H9 (cell line): Measurements from ENCODE around the gene TSC22D3. TPM values are rescaled to one million over a fixed set of nuclear protein-coding genes. Genes with fewer than 3 reads are reported as not detected.
"Not testable (repeated sequence)": the region's sequence is repeated elsewhere in the genome, so short reads cannot be mapped to it uniquely, and the experiment has no call there.

ENCODE experiments used
- DNase-seq: peaks from one replicate; pipeline ENCODE4 v3.0.0-alpha.2; 2017
- H2AFZ ChIP-seq: one replicate; pipeline ENCODE4 v1.6.1; 2013; ENCODE audit warnings: mild to moderate bottlenecking, low read length, control low read depth, moderate library complexity
- H2AK5ac ChIP-seq: 2 replicates; pipeline ENCODE4 v1.6.1; 2013; ENCODE audit warnings: low read length, control low read depth, mixed read lengths; ENCODE audit not compliant: insufficient read length
- H2BK120ac ChIP-seq: one replicate; pipeline ENCODE4 v1.6.1; 2013; ENCODE audit warnings: low read depth, mild to moderate bottlenecking, low read length, control low read depth, inconsistent platforms; ENCODE audit not compliant: poor library complexity, severe bottlenecking
- H2BK12ac ChIP-seq: 2 replicates; pipeline ENCODE4 v1.6.1; 2013; ENCODE audit warnings: low read length, control low read depth, mixed read lengths, low read depth; ENCODE audit not compliant: insufficient read length
- H2BK15ac ChIP-seq: 2 replicates; pipeline ENCODE4 v1.6.1; 2013; ENCODE audit warnings: low read depth, low read length, control low read depth
- H2BK20ac ChIP-seq: one replicate; pipeline ENCODE4 v1.6.1; 2013; ENCODE audit warnings: low read depth, mild to moderate bottlenecking, low read length, control low read depth, inconsistent platforms; ENCODE audit not compliant: poor library complexity, severe bottlenecking
- H2BK5ac ChIP-seq: 2 replicates; pipeline ENCODE4 v1.6.1; 2013; ENCODE audit warnings: low read length, control low read depth, mixed read lengths; ENCODE audit not compliant: insufficient read length
- H3K14ac ChIP-seq: 2 replicates; pipeline ENCODE4 v1.6.1; 2013; ENCODE audit warnings: low read length, control low read depth; ENCODE audit not compliant: insufficient read depth
- H3K18ac ChIP-seq: 2 replicates; pipeline ENCODE4 v1.6.1; 2013; ENCODE audit warnings: low read depth, mild to moderate bottlenecking, mixed read lengths, low read length, control low read depth; ENCODE audit not compliant: insufficient read length
- H3K23ac ChIP-seq: 2 replicates; pipeline ENCODE4 v1.6.1; 2013; ENCODE audit warnings: low read length, control low read depth, mixed read lengths, low read depth; ENCODE audit not compliant: insufficient read length
- H3K23me2 ChIP-seq: 2 replicates; pipeline ENCODE4 v1.6.1; 2013; ENCODE audit warnings: low read depth, mild to moderate bottlenecking, mixed read lengths, low read length, control low read depth; ENCODE audit not compliant: insufficient read length, poor library complexity, severe bottlenecking
- H3K27ac ChIP-seq: 2 replicates; pipeline ENCODE4 v1.5.1; 2013; ENCODE audit warnings: low read length, control low read depth, mixed read lengths, low read depth; ENCODE audit not compliant: insufficient read length
- H3K27me3 ChIP-seq: 2 replicates; pipeline ENCODE4 v1.6.1; 2013; ENCODE audit warnings: low read length, control low read depth, inconsistent platforms; ENCODE audit not compliant: insufficient read depth
- H3K4ac ChIP-seq: 2 replicates; pipeline ENCODE4 v1.6.1; 2013; ENCODE audit warnings: low read depth, mild to moderate bottlenecking, control low read depth, inconsistent platforms, low read length, moderate library complexity
- H3K4me1 ChIP-seq: 2 replicates; pipeline ENCODE4 v1.6.1; 2013; ENCODE audit warnings: low read length, control low read depth, inconsistent platforms; ENCODE audit not compliant: insufficient read depth
- H3K4me2 ChIP-seq: 2 replicates; pipeline ENCODE4 v1.6.1; 2013; ENCODE audit warnings: low read length, control low read depth, mixed read lengths; ENCODE audit not compliant: insufficient read length, insufficient read depth
- H3K56ac ChIP-seq: 2 replicates; pipeline ENCODE4 v1.6.1; 2013; ENCODE audit warnings: low read depth, mild to moderate bottlenecking, mixed read lengths, low read length, control low read depth; ENCODE audit not compliant: insufficient read length
- H3K79me1 ChIP-seq: 2 replicates; pipeline ENCODE4 v1.6.1; 2013; ENCODE audit warnings: low read depth, mild to moderate bottlenecking, moderate library complexity, low read length, control low read depth, inconsistent platforms; ENCODE audit not compliant: insufficient read depth, poor library complexity, severe bottlenecking
- H3K79me2 ChIP-seq: 2 replicates; pipeline ENCODE4 v1.6.1; 2013; ENCODE audit warnings: low read length, control low read depth, inconsistent platforms; ENCODE audit not compliant: insufficient read depth
- H3K9ac ChIP-seq: 2 replicates; pipeline ENCODE4 v1.6.1; 2013; ENCODE audit warnings: low read length, control low read depth, mixed read lengths; ENCODE audit not compliant: insufficient read length; ENCODE audit errors: extremely low read depth
- H3K9me3 ChIP-seq: one replicate; pipeline ENCODE4 v1.6.1; 2013; ENCODE audit warnings: low read depth, low read length, inconsistent platforms; ENCODE audit not compliant: control insufficient read depth
- H3T11ph ChIP-seq: one replicate; pipeline ENCODE4 v1.6.1; 2013; ENCODE audit warnings: mild to moderate bottlenecking, low read length, control low read depth, inconsistent platforms
- H4K20me1 ChIP-seq: one replicate; pipeline ENCODE4 v1.6.1; 2013; ENCODE audit not compliant: control insufficient read depth, insufficient read length, insufficient read depth
- H4K5ac ChIP-seq: 2 replicates; pipeline ENCODE4 v1.6.1; 2013; ENCODE audit warnings: low read depth, mild to moderate bottlenecking, mixed read lengths, low read length, control low read depth; ENCODE audit not compliant: insufficient read length
- H4K8ac ChIP-seq: replicated peaks from 2 replicates; pipeline ENCODE4 v1.6.1; 2013; ENCODE audit warnings: low read length, control low read depth, mixed read lengths, low read depth; ENCODE audit not compliant: insufficient read length
- H4K91ac ChIP-seq: 2 replicates; pipeline ENCODE4 v1.6.1; 2013; ENCODE audit warnings: low read depth, mild to moderate bottlenecking, moderate library complexity, mixed read lengths, low read length, control low read depth; ENCODE audit not compliant: insufficient read length
- H3K27ac Mint-ChIP-seq, 3 experiments: 2 replicates in 2 of 3; 3 replicates in 1 of 3; pipeline ENCODE4 v1.8.0; 2020 to 2021; ENCODE audit warnings: mixed read lengths in 3 of 3, mild to moderate bottlenecking in 1 of 3, moderate library complexity in 1 of 3
- H3K27me3 Mint-ChIP-seq: 2 replicates; pipeline ENCODE4 v1.8.0; 2021; ENCODE audit warnings: low read depth, mild to moderate bottlenecking, moderate library complexity, mixed read lengths
- H3K36me3 Mint-ChIP-seq, 3 experiments: 2 replicates in 2 of 3; 3 replicates in 1 of 3; pipeline ENCODE4 v1.8.0; 2020 to 2021; ENCODE audit warnings: low read depth in 3 of 3, mixed read lengths in 3 of 3; ENCODE audit not compliant: insufficient read depth in 1 of 3
- H3K4me1 Mint-ChIP-seq, 2 experiments: 2 replicates each; pipeline ENCODE4 v1.8.0; 2020; ENCODE audit warnings: mixed read lengths in 2 of 2
- H3K4me3 Mint-ChIP-seq, 2 experiments: 2 replicates in 1 of 2; 3 replicates in 1 of 2; pipeline ENCODE4 v1.8.0; 2020 to 2021; ENCODE audit warnings: mild to moderate bottlenecking in 2 of 2, mixed read lengths in 2 of 2, moderate library complexity in 1 of 2
- H3K9me3 Mint-ChIP-seq, 2 experiments: 2 replicates in 1 of 2; 3 replicates in 1 of 2; pipeline ENCODE4 v1.8.0; 2020; ENCODE audit warnings: mild to moderate bottlenecking in 2 of 2, mixed read lengths in 2 of 2, moderate library complexity in 1 of 2
- WGBS: extraction: QIAGEN DNeasy Blood & Tissue Kit; methylation state at CpG from one replicate; pipeline ENCODE4 v1.1.7; 2013; ENCODE audit warnings: missing lambda C conversion rate, low lambda C conversion rate, mixed read lengths; ENCODE audit not compliant: insufficient read length; ENCODE audit errors: extremely low coverage; 5-methylcytosine and 5-hydroxymethylcytosine counted together
- total RNA-seq: library from RNA; stranded (reverse); gene quantifications from 2 replicates; pipeline ENCODE4 v1.2.1, GENCODE V29; 2021
- TF ChIP-seq, protein P1 (sequence below): fragments of 200-600 bp; sonication (generic); conservative IDR thresholded peaks from 3 replicates; pipeline ENCODE4 v1.8.0; 2021; ENCODE audit warnings: antibody characterized with exemption, mild to moderate bottlenecking

Gene TSC22D3
- total RNA-seq, 1 experiment from 2014 or later, result 10.5 TPM

GRCh38 chrX:107669261-107669660, 106.3 kb downstream of the TSC22D3 start:
- no peaks in the 10 kb centered on the region for H4K20me1 ChIP-seq
- Mint-ChIP-seq H3K36me3 (no peaks in the 10 kb centered on the region; a peak in 1 of 7 replicates), H3K4me1 (peaks cover 2 to 18% of the 10 kb centered on the region in 2 experiments; a peak in 3 of 4 replicates), H3K9me3 (peaks cover 0 to 63% of the 10 kb centered on the region in 2 experiments; a peak in 3 of 5 replicates), H3K27me3 (peaks cover 6% of the 10 kb centered on the region), H3K27ac (peak overlapping the region in 2 of 3 experiments; percentile 81 to 87; a peak in 3 of 7 replicates), H3K4me3 (no peak overlapping the region)
- H3K4me2 ChIP-seq, result no peak overlapping the region
- no peak overlapping the region for H3K4ac ChIP-seq
- no peaks in the 10 kb centered on the region for H3K79me2 ChIP-seq
- H3K4me1 ChIP-seq, result no peaks in the 10 kb centered on the region; the same call in 1 of the 2 replicates
- H3K9ac ChIP-seq, result no peak overlapping the region
- no peaks in the 10 kb centered on the region for H3K9me3 ChIP-seq
- no peak overlapping the region for H2BK20ac ChIP-seq
- H2AFZ ChIP-seq, result no peak overlapping the region
- H3T11ph ChIP-seq, result no peak overlapping the region
- H3K56ac ChIP-seq, result no peak overlapping the region
- no peak overlapping the region for H4K91ac ChIP-seq
- H3K27me3 ChIP-seq, result no peaks in the 10 kb centered on the region
- H3K23ac ChIP-seq, result no peak overlapping the region
- no peak overlapping the region for H3K27ac ChIP-seq
- no peak overlapping the region for H3K14ac ChIP-seq
- H4K5ac ChIP-seq, result no peak overlapping the region
- no peak overlapping the region for H2AK5ac ChIP-seq
- no peak overlapping the region for H4K8ac ChIP-seq
- H2BK15ac ChIP-seq, result no peak overlapping the region
- DNase-seq, result peak; percentile 75
- no peak overlapping the region for H2BK5ac ChIP-seq
- no CpG with 5 or more reads among the region's 4 CpGs for WGBS
- no peak overlapping the region for H3K18ac ChIP-seq
- H2BK12ac ChIP-seq, result no peak overlapping the region
- no peaks in the 10 kb centered on the region for H3K79me1 ChIP-seq
- H3K23me2 ChIP-seq, result no peaks in the 10 kb centered on the region
- no peak overlapping the region for H2BK120ac ChIP-seq
- TF ChIP-seq, protein P1, sequence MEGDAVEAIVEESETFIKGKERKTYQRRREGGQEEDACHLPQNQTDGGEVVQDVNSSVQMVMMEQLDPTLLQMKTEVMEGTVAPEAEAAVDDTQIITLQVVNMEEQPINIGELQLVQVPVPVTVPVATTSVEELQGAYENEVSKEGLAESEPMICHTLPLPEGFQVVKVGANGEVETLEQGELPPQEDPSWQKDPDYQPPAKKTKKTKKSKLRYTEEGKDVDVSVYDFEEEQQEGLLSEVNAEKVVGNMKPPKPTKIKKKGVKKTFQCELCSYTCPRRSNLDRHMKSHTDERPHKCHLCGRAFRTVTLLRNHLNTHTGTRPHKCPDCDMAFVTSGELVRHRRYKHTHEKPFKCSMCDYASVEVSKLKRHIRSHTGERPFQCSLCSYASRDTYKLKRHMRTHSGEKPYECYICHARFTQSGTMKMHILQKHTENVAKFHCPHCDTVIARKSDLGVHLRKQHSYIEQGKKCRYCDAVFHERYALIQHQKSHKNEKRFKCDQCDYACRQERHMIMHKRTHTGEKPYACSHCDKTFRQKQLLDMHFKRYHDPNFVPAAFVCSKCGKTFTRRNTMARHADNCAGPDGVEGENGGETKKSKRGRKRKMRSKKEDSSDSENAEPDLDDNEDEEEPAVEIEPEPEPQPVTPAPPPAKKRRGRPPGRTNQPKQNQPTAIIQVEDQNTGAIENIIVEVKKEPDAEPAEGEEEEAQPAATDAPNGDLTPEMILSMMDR, result no peak

GRCh38 chrX:107668710-107669109, 106.9 kb downstream of the TSC22D3 start:
- not testable (repeated sequence) for H3K27ac ChIP-seq, H4K5ac ChIP-seq, H2BK15ac ChIP-seq, H2AK5ac ChIP-seq, H3K79me2 ChIP-seq, H4K8ac ChIP-seq, H3K79me1 ChIP-seq, H4K20me1 ChIP-seq, H3K9ac ChIP-seq, H3K56ac ChIP-seq, H3K23me2 ChIP-seq, H3K4me3 Mint-ChIP-seq, H3K27me3 ChIP-seq, H3K36me3 Mint-ChIP-seq, H3K9me3 ChIP-seq, H3K4me1 ChIP-seq, H2BK20ac ChIP-seq, DNase-seq, H3K23ac ChIP-seq, H3K27me3 Mint-ChIP-seq, H2AFZ ChIP-seq, H2BK120ac ChIP-seq, H3K18ac ChIP-seq, H2BK12ac ChIP-seq, H4K91ac ChIP-seq, H2BK5ac ChIP-seq, H3K27ac Mint-ChIP-seq, H3K4ac ChIP-seq, H3T11ph ChIP-seq, H3K4me2 ChIP-seq, H3K14ac ChIP-seq
- peaks cover 2 to 17% of the 10 kb centered on the region in 2 experiments; a peak in 3 of 4 replicates for H3K4me1 Mint-ChIP-seq
- peaks cover 0 to 63% of the 10 kb centered on the region in 2 experiments; a peak in 3 of 5 replicates for H3K9me3 Mint-ChIP-seq
- no CpG with 5 or more reads among the region's 5 CpGs for WGBS
